HG02763 (cell line): ENCODE results near the gene C4orf36.
"Not testable (repeated sequence)": the region's sequence is repeated elsewhere in the genome, so short reads cannot be mapped to it uniquely, and the experiment has no call there.

Source experiments
- ATAC-seq: cut with Tn5 transposase; IDR thresholded peaks from one replicate; pipeline ENCODE4 v1.9.1; 2021; ENCODE audit warnings: mild to moderate bottlenecking, moderate library complexity; ENCODE audit not compliant: unreplicated experiment

C4orf36 gene

DNA sequence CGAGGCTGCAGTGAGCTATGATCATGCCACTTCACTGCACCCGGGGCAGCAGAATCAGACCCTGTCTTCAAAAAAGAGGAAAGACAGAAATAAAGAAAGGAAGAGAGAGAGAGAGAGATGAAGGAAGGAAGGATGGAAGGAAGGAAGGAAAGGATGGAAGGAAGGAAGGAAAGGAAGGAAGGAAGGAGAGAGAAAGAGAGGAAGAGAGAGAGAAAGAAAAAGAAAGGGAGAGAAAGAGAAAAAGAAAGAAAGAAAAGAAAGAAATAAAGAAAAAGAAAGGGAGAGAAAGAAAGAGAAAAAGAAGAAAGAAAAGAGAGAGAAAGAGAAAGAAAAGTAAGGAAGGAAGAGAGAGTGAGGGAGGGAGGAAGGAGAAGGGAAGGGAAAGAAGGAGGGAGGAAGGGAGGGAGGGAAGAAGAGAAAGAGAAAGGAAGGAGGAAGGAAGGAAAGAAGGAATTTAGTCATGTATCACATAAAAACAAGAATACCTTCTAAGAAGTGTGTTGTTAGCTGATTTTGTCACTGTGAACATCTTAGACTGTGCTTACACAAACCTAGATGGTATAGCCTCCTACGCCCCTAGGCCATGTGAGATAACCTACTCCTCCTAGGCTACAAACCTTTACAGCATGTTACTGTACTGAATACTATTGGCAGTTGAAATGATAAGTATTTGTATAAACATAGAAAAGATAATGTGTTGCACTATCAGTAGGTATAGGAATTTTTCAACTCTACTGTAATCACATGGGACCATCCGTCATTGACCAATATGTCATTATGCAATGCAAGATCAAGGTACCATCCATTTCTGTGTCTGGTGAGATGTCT, 25.2 kb upstream of the C4orf36 start:
- ATAC-seq: no peak

DNA sequence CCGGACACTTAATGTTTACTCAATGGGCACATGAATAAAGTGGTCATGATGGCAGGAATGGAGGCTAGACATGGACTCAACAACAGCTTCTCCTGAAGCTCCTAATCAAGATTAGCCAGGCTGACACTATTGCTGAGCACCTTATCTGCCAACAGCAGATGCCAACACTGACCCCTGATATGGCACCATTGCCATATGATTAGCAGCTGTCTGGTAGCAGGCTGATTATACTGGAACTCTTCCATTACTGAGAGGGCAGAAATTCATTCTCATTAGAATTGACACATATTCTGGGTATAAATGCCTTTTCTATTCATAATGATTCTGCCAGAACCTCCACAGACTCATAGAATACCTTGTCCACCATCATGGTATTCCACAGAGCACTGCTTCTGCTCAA, 24.2 kb upstream of the C4orf36 start:
- no peak for ATAC-seq

- no peak for ATAC-seq
Observed at GRCh38 chr4:86910820-86911684, 18.8 kb upstream of the C4orf36 start.

DNA sequence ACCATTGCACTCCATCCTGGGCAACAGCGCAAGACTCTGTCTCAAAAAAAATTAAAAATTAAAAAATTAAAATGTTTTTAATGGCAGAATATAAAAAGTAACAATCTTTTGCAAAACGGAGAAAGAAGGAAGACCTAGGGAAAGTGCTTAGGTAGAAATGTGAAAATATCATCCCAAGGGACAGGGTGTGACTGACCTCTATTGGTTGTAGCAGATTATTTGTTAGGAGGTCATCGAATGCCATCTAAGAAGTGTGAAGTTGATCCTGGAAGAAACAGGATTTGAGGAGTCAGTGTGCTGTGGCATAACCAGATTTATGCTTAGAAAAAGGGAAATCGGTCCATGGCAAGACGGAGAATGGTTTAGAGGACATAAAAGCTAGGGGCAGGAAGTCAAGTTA, 18.1 kb upstream of the C4orf36 start:
- no peak for ATAC-seq

- no peak for ATAC-seq
Observed at GRCh38 chr4:86909546-86910295, 17.5 kb upstream of the C4orf36 start.

GRCh38 chr4:86908251-86908657, 16.0 kb upstream of the C4orf36 start:
- no peak for ATAC-seq

- ATAC-seq: no peak
Observed at GRCh38 chr4:86901864-86902263, 9.6 kb upstream of the C4orf36 start.

DNA sequence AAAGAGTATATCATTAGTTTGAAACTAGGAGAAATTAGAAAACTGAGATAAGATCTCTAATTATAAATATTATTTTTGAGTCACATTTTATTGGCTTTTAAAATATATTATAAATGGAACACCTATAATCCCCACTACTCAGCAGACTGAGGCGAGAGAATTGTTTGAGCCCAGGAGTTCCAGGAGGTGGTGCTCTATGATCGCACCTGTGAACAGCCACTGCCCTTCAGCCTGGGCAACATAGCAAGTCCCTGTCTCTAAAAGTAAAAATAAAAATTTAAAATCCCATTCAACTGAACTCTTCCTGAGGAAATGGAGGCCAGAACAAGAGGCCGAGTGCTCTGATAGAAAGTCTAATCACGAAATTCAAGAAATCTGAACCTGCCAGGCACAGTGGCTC, 6.3 kb upstream of the C4orf36 start:
- ATAC-seq: no peak

GRCh38 chr4:86896596-86896995, 4.4 kb upstream of the C4orf36 start:
- ATAC-seq: no peak

- ATAC-seq: no peak
Observed at GRCh38 chr4:86895692-86896488, 3.7 kb upstream of the C4orf36 start.

GRCh38 chr4:86894455-86894854, 2.2 kb upstream of the C4orf36 start:
- no peak for ATAC-seq

DNA sequence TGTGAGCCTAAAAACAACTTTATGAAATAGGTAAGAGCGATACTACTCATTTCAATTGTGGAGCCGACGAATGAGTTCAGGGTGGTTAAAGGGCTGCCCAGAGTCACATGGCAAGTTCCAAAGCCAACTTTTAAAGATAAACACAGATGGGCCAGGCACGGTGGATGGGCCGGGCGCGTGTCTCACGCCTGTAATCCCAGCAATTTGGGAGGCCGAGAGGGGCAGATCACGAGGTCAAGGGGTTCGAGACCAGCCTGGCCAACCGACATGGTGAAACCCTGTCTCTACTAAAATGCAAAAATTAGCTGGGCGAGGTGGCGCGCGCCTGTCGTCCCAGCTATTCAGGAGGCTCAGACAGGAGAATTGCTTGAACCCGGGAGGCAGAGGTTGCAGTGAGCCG, 914 bp upstream of the C4orf36 start:
- ATAC-seq: no peak

- ATAC-seq: no peak
Observed at GRCh38 chr4:86892636-86892960, 376 bp upstream of the C4orf36 start.

DNA sequence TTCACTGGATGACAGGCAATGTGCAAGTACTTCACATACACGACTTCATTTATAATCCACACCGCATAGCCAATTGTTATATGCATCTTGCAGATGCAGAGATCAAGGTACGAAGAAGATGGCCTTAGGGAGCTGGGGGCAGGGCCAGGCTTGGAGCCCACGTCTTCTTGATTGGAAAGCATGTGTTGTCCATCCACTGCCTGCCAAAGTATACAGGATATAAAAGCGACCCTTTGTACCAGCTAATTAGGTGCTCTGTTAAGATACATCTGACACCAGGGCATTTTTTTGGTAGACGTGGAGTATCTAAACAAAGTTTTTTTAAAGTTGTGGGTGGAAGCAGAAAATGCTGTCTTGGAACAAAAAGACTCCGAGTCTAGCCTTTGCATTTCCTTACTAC, 1.4 kb downstream of the C4orf36 start:
- no peak for ATAC-seq

DNA sequence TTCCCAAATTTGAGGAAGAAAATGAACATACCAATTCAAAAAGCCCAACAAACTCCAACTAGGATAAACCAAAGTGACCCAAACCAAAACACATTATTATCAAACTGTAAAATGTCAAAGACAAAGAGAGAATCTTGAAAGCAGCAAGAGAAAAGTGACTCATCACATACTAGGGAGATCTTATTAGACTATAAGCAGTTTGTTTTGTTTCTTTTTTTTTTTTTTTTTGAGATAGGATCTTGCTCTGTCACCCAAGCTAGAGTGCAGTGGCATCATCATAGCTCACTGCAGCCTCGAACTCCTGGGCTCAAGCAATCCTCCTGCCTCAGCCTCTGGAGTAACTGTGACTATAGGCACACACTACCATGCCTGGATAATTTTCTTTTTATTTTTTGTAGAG, 12.6 kb downstream of the C4orf36 start:
- no peak for ATAC-seq

- ATAC-seq: no peak
Observed at GRCh38 chr4:86878640-86879039, 13.6 kb downstream of the C4orf36 start.

GRCh38 chr4:86876894-86877685, 15.1 kb downstream of the C4orf36 start:
- no peak for ATAC-seq

DNA sequence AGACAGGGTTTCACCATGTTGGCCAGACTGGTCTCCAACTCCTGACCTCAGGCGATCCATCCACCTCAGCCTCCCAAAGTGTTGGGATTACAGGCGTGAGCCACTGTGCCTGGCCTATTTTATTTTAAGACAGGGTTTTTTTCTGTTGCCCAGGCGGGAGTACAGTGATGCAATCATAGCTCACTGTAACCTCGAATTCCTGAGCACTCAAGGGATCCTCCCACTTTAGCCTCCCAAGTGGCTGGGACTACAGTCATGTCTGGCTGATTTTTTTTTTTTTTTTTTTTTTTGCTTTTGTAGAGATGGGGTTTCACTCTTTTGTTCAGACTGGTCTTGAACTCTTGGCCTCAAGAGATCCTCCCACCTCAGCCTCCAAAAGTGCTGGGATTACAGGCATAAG, 16.8 kb downstream of the C4orf36 start:
- ATAC-seq: not testable (repeated sequence)

DNA sequence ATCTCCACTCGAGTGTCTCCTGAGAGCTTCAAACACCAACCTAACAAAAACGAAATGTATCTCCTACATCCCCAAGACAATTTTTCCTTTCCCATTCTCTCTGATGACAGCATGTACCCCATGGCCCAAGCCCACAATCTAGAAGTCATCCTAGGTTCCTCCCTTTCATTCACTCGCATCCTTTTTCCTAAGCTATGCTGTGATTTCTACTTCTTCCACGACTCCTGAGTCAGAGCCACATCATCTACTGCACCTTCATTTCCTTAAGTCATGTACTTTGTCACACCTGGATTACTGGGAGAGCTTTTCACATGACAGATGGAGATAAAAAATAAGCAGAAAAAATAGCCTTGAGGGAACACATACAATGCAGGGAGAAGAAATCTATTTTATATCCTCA, 20.1 kb downstream of the C4orf36 start:
- ATAC-seq: no peak
